ENCODE measurements around the gene ATP1A3. TPM values are rescaled to one million over a fixed set of nuclear protein-coding genes. Genes with fewer than 3 reads are reported as not detected.

ATP1A3 gene
- total and polyA plus RNA-seq, 2 of the 13 experiments (the other 11 are each of a cell fraction or from before 2014, with no cell fraction given) = 0.01 to 0.04 TPM

- TF ChIP-seq, protein P1, sequence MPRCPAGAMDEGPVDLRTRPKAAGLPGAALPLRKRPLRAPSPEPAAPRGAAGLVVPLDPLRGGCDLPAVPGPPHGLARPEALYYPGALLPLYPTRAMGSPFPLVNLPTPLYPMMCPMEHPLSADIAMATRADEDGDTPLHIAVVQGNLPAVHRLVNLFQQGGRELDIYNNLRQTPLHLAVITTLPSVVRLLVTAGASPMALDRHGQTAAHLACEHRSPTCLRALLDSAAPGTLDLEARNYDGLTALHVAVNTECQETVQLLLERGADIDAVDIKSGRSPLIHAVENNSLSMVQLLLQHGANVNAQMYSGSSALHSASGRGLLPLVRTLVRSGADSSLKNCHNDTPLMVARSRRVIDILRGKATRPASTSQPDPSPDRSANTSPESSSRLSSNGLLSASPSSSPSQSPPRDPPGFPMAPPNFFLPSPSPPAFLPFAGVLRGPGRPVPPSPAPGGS (CRISPR knock-in tag; IDR thresholded peaks at IDR 0.05) = no peak
- TF ChIP-seq ZNF407 (CRISPR knock-in tag; IDR thresholded peaks at IDR 0.05; ENCODE audit: not compliant biosample characterization) (no peak), FOXM1 (CRISPR knock-in tag; IDR thresholded peaks at IDR 0.05) (no peak), ZNF264 (CRISPR knock-in tag; IDR thresholded peaks at IDR 0.05) (no peak), ZNF747 (CRISPR knock-in tag; IDR thresholded peaks at IDR 0.05; ENCODE audit: borderline replicate concordance) (no peak), ZNF713 (CRISPR knock-in tag; IDR thresholded peaks at IDR 0.05) (no peak), MEIS1 (CRISPR knock-in tag; IDR thresholded peaks at IDR 0.05; ENCODE audit: borderline replicate concordance) (peak; percentile 18; the same call in 1 of the 2 replicates), ZNF230 (CRISPR knock-in tag; IDR thresholded peaks at IDR 0.05) (no peak), CHD4 (IDR thresholded peaks at IDR 0.05; ENCODE audit: borderline replicate concordance, low read length) (no peak), DBP (CRISPR knock-in tag; IDR thresholded peaks at IDR 0.05; ENCODE audit: not compliant biosample characterization) (no peak)
- TF ChIP-seq, protein P2, sequence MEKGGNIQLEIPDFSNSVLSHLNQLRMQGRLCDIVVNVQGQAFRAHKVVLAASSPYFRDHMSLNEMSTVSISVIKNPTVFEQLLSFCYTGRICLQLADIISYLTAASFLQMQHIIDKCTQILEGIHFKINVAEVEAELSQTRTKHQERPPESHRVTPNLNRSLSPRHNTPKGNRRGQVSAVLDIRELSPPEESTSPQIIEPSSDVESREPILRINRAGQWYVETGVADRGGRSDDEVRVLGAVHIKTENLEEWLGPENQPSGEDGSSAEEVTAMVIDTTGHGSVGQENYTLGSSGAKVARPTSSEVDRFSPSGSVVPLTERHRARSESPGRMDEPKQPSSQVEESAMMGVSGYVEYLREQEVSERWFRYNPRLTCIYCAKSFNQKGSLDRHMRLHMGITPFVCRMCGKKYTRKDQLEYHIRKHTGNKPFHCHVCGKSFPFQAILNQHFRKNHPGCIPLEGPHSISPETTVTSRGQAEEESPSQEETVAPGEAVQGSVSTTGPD (CRISPR knock-in tag; IDR thresholded peaks at IDR 0.05) = no peak
- TF ChIP-seq, protein P3, sequence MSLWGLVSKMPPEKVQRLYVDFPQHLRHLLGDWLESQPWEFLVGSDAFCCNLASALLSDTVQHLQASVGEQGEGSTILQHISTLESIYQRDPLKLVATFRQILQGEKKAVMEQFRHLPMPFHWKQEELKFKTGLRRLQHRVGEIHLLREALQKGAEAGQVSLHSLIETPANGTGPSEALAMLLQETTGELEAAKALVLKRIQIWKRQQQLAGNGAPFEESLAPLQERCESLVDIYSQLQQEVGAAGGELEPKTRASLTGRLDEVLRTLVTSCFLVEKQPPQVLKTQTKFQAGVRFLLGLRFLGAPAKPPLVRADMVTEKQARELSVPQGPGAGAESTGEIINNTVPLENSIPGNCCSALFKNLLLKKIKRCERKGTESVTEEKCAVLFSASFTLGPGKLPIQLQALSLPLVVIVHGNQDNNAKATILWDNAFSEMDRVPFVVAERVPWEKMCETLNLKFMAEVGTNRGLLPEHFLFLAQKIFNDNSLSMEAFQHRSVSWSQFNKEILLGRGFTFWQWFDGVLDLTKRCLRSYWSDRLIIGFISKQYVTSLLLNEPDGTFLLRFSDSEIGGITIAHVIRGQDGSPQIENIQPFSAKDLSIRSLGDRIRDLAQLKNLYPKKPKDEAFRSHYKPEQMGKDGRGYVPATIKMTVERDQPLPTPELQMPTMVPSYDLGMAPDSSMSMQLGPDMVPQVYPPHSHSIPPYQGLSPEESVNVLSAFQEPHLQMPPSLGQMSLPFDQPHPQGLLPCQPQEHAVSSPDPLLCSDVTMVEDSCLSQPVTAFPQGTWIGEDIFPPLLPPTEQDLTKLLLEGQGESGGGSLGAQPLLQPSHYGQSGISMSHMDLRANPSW (CRISPR knock-in tag; IDR thresholded peaks at IDR 0.05; ENCODE audit: borderline replicate concordance) = no peak
- TF ChIP-seq, protein P4, sequence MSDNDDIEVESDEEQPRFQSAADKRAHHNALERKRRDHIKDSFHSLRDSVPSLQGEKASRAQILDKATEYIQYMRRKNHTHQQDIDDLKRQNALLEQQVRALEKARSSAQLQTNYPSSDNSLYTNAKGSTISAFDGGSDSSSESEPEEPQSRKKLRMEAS (IDR thresholded peaks at IDR 0.05) = no peak
These were observed 65.1 kb downstream of the ATP1A3 start (continued) for GRCh38 chr19:41928754-41929535.

All from HepG2 (cell line).